Fibroblast of pulmonary artery (primary cell): ENCODE data around the gene CHTF18.

Source experiments
- DNase-seq: peaks from one replicate; pipeline ENCODE4 v3.0.0-alpha.2; 2010; ENCODE audit warnings: low read depth
- H3K4me3 ChIP-seq: replicated peaks from 2 replicates; pipeline ENCODE4 v1.5.1; 2011; ENCODE audit warnings: low read depth, mild to moderate bottlenecking, control low read depth, low read length, moderate library complexity
- CTCF ChIP-seq: IDR thresholded peaks from 2 replicates; pipeline ENCODE4 v1.5.1; 2011; ENCODE audit warnings: mild to moderate bottlenecking, control low read depth, low read length, inconsistent platforms; ENCODE audit errors: missing control alignments

CHTF18 gene

DNA sequence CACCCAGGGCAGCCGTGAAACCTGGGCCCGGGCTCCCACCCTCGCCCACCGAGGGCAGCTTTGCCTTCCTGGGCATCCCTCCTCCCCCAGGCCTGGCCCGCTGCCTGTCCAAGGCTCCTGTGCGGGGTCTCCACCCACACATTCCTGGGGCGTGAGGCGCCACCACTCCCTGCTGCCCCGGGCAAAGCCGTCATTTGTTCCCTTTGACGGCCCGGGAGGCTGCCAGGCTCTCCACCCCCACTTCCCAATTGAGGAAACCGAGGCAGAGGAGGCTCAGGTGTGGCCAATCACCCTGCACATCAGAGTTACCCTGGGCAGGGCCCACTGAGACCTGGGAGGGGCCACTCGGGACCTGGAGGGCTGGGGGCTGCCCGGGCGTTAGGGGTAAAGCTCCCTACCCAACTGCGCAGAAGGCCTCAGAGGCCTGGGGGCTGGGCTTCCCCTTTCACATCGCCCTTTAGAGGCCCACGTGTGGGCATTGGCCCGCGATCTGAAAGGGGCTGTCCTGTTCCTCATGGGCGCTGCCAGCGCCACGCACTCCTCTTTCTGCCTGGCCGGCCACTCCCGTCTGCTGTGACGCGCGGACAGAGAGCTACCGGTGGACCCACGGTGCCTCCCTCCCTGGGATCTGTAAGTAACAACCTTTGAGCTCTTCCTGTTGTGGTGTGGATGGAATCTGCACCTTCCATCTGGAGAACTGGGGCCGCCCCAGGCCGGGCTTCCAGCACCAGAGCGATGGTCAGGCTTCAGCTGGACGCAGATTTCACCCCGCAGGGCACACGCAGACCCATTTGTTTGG, 27.7 kb upstream of the CHTF18 start, which contains the start of gene MSLN:
Gene MSLN (plus strand): TSS at position 190 of the 799 bp plus-strand sequence. CDS start 1,947 bp downstream, outside the sequence.
- no peak within 1 kb of the TSS for H3K4me3 ChIP-seq
- peak; percentile 24 for DNase-seq
- TF ChIP-seq CTCF = no peak

GRCh38 chr16:761625-762513, 26.6 kb upstream of the CHTF18 start:
- no peak for DNase-seq
- H3K4me3 ChIP-seq = no peak overlapping the region

DNA sequence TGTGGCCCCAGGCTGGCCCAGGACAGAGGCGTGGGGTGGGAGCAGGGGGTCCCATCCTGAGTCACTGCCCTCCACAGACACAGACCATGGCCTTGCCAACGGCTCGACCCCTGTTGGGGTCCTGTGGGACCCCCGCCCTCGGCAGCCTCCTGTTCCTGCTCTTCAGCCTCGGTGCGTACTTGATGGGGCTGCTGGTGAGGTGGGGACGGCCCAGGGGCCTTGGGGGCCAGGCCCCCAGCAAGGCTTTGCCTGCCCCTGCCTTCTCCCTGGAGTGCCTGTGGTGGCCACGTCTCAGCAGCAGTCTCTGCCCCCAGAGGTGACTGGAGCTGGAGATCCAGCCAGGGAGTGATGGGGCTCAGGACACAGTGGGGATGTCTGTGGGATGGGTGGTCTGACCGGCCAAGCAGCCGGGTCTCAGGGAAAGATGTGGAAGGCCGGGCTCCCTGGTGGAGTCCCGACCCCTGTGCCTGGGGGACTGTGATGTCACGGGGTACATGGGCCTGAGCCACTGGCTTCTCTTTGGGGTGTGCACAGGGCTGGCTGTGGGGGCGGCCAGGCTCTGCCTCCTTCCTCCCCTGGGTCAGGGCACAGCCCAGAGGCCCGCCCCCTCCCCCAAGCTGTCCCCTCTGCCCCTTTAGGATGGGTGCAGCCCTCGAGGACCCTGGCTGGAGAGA, 25.7 kb upstream of the CHTF18 start:
- DNase-seq = no peak
- no peak for TF ChIP-seq CTCF
- no peak overlapping the region for H3K4me3 ChIP-seq

More at GRCh38 chr16:761625-762513, 26.6 kb upstream of the CHTF18 start:
- no peak for TF ChIP-seq CTCF

GRCh38 chr16:763369-764183, 24.8 kb upstream of the CHTF18 start:
- no peak for TF ChIP-seq CTCF
- no peak overlapping the region for H3K4me3 ChIP-seq
- DNase-seq = no peak

DNA sequence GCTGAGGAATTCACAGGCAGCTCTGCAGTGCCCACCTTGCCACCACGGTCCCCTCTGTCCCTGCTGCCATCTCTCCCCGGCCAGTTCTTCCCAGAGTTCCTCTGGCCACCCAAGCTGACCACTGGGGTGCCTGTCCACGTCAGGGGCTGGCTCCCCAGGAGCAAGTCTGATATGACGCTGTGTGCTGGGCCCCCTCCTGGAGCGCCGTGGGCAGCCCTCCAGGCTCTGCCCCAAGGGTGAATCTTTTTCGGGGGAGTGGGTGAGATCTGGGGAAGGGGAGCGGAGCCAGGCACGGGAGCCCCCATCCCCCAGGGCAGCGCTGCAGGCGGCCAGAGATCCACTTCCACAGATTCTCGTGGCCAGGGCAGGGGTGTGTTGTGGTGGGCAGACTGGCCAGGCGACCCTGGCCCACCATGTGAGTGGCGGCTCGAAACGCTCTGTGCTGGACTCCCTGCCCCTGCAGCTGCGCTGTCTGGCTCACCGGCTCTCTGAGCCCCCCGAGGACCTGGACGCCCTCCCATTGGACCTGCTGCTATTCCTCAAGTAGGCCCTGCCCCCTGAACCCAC, 24.2 kb upstream of the CHTF18 start:
- no peak overlapping the region for H3K4me3 ChIP-seq
- DNase-seq = no peak
- no peak for TF ChIP-seq CTCF
